ENCODE results near the gene PKN3. TPM values are rescaled to one million over a fixed set of nuclear protein-coding genes. Genes with fewer than 3 reads are reported as not detected.

The PKN3 gene
- total RNA-seq, 2 donors from 2014 or later, result 10.7 to 14.0 TPM

DNA sequence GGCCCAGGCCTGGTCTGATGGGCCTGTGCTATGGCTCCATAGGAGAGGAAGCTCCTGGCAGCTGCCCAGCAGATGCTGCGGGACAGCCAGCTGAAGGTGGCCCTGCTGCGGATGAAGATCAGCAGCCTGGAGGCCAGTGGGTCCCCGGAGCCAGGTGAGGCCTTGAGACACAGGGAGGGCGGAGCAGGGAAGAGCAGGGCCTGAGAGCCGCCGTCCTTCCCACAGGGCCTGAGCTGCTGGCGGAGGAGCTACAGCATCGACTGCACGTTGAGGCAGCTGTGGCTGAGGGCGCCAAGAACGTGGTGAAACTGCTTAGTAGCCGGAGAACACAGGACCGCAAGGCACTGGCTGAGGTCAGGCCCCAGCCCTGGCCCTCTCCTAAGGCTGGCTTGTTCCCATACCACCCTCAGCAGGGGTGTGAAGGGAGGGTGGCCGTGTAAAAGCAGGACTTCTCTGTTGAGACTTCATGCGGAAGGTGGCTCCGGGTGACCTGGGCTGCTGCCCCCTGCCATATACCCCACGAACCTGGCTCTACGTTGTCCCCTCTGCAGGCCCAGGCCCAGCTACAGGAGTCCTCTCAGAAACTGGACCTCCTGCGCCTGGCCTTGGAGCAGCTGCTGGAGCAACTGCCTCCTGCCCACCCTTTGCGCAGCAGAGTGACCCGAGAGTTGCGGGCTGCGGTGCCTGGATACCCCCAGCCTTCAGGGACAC is 4.5 kb downstream of the PKN3 start:
- ATAC-seq (no peak), DNase-seq (ENCODE audit: low spot score in 2 of 2) (no peak)
- no peaks in the 10 kb centered on the region for H3K9me3 Mint-ChIP-seq
- no peak overlapping the region for H3K27ac Mint-ChIP-seq
- no peaks in the 10 kb centered on the region for H3K36me3 Mint-ChIP-seq

DNA sequence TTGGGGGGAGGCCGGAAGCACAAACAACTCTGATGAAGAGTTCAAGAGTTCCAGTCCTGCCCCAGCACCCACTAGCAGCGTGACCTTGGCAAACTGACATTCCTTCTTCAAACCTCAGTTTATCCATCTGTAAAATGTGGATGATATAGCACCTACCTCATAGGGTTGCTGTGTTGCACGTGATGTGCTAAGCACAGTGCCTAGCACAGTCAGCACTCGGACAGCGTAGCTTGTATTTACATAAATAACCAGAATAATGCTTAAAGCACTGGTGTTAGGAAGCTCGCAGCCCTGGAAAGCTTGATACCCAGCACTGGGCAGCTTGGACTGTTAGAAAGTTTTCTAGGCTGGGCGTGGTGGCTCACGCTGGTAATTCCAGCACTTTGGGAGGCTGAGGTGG is 5.1 kb downstream of the PKN3 start:
- Mint-ChIP-seq H3K9me3 (no peaks in the 10 kb centered on the region), H3K27ac (no peak overlapping the region), H3K36me3 (no peaks in the 10 kb centered on the region)
- no peak for DNase-seq (ENCODE audit: low spot score in 2 of 2)
- ATAC-seq, result no peak

DNA sequence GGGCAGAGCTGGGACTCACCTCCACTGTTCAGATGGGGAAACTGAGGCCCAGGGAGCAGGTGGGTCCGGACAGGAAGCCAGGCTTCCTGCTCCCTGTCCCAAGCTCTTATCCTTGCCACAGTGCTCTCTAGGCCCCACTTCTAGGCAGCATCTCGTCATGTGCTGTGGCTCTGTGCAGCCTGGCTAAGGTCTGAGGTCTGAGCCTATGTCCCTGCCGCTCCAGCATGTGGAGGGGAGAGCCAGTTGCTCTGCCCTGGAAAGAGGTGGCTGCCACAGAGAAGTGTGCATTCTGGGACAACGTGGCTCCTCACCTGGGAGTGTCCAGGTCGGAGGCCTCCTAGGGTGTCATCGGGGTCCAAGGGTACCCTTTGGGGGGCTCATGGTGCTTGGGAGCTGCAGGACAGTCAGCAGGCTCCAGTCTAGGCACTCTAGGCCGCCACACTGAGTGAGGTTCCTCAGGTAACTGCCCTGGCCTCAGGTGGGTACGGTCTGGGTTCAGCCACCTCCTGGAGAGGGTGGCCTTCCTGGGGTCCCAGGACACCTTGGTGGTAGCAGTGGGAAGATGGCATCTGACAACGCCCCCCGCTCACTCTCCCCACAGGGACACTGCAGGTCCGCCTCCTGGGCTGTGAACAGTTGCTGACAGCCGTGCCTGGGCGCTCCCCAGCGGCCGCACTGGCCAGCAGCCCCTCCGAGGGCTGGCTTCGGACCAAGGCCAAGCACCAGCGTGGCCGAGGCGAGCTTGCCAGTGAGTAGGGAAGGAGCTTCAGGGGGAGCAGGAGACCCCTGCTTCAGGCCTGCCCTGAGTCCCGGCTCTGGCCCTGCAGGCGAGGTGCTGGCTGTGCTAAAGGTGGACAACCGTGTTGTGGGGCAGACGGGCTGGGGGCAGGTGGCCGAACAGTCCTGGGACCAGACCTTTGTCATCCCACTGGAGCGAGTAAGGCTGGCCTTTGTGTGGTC is 10.4 kb downstream of the PKN3 start:
- Mint-ChIP-seq H3K36me3 (no peaks in the 10 kb centered on the region), H3K9me3 (no peaks in the 10 kb centered on the region), H3K27ac (no peak overlapping the region)
- DNase-seq (ENCODE audit: low spot score in 2 of 2), result no peak
- ATAC-seq, result peak in 1 of 2 donors; percentile 14

DNA sequence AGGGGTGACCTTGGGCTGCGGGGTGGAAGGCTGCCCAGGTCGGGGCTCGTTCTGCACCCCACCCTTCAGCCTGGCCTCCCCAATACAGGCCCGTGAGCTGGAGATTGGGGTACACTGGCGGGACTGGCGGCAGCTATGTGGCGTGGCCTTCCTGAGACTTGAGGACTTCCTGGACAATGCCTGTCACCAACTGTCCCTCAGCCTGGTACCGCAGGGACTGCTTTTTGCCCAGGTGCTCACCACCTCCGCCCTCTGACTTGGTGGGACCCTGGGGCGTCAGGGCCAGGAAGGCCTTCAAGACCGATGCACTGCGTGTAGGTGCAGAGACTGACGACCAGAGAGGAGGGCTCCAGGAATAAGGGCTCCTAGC is 11.1 kb downstream of the PKN3 start:
- H3K9me3 Mint-ChIP-seq, result no peaks in the 10 kb centered on the region
- H3K36me3 Mint-ChIP-seq, result no peaks in the 10 kb centered on the region
- DNase-seq (ENCODE audit: low spot score in 2 of 2) (no peak), ATAC-seq (peak in 1 of 2 donors; percentile 7)
- no peak overlapping the region for H3K27ac Mint-ChIP-seq

DNA sequence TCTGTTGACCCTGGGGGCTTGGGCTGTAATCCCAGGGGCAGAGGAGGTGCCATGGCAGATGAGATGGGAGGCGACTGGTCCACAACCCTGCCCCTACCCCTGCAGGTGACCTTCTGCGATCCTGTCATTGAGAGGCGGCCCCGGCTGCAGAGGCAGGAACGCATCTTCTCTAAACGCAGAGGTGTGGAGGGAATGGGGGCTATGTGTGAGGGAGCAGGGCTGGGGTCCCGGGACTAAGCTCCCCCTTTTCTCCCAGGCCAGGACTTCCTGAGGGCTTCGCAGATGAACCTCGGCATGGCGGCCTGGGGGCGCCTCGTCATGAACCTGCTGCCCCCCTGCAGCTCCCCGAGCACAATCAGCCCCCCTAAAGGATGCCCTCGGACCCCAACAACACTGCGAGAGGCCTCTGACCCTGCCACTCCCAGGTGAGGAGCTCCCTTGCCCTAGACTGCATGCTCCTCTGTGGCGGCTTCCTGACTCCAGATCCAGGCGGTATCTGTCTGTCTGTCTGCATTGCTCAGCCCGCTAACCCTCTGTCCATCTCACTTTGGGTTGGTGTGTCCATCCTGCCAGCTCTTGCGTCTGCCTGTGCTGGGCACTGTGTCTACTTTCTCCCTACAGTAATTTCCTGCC is 11.8 kb downstream of the PKN3 start:
- no peak overlapping the region for H3K27ac Mint-ChIP-seq
- no peak for ATAC-seq

DNA sequence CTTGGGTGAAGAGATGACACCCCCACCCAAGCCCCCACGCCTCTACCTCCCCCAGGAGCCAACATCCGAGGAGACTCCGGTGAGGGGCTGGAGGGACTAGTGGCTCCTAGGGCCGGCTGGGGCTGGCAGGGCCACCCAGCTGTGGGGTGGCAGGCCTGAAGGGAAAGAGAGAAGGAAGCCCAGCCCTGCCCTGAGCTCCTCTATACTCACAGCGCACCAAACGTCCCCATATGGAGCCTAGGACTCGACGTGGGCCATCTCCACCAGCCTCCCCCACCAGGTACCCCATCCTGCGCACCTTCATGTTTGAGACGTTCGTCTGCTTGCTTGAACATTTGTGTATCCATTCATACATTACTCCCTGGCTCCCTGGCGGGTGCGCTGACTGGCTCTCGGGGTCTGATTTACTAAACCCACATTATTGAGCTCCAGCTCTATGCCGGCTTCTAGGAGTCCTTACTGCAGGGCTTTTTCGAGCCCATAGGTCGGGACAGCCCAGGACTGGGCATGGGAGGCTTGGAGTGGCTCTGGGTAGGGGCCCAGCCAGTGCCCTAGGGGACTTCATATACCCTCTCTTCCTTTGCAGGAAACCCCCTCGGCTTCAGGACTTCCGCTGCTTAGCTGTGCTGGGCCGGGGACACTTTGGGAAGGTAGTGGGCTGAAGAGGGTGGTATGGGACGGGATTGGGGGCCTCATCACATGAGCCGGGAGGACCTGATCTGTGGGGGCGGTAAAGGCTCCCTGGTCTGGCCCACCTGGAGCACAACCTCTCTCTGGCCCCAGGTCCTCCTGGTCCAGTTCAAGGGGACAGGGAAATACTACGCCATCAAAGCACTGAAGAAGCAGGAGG is 12.5 kb downstream of the PKN3 start:
- DNase-seq (ENCODE audit: low spot score in 2 of 2) (no peak), ATAC-seq (peak in 1 of 2 donors; percentile 27)
- no peaks in the 10 kb centered on the region for H3K36me3 Mint-ChIP-seq
- no peak overlapping the region for H3K27ac Mint-ChIP-seq
- no peaks in the 10 kb centered on the region for H3K9me3 Mint-ChIP-seq

More for the DNA sequence above, 11.8 kb downstream of the PKN3 start:
- Mint-ChIP-seq H3K36me3 (no peaks in the 10 kb centered on the region), H3K9me3 (no peaks in the 10 kb centered on the region)
- no peak for DNase-seq (ENCODE audit: low spot score in 2 of 2)

DNA sequence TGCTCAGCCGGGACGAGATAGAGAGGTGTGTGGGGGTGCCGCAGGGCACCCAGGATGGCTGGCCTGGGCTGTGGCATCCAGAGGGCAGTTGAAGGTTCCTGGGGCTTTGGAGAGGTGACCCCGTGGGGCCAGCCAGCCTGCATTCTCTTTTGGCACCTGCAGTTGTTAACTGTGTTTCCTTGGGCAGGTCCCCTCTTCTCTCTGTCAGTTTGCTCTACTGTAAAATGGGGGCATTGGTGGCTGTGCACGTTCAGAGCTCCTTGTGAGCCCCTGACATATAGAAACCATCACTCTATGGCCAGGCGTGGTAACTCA is 13.1 kb downstream of the PKN3 start:
- DNase-seq (ENCODE audit: low spot score in 2 of 2), result no peak
- H3K27ac Mint-ChIP-seq, result no peak overlapping the region
- no peak for ATAC-seq
- H3K9me3 Mint-ChIP-seq, result no peaks in the 10 kb centered on the region
- H3K36me3 Mint-ChIP-seq, result no peaks in the 10 kb centered on the region

DNA sequence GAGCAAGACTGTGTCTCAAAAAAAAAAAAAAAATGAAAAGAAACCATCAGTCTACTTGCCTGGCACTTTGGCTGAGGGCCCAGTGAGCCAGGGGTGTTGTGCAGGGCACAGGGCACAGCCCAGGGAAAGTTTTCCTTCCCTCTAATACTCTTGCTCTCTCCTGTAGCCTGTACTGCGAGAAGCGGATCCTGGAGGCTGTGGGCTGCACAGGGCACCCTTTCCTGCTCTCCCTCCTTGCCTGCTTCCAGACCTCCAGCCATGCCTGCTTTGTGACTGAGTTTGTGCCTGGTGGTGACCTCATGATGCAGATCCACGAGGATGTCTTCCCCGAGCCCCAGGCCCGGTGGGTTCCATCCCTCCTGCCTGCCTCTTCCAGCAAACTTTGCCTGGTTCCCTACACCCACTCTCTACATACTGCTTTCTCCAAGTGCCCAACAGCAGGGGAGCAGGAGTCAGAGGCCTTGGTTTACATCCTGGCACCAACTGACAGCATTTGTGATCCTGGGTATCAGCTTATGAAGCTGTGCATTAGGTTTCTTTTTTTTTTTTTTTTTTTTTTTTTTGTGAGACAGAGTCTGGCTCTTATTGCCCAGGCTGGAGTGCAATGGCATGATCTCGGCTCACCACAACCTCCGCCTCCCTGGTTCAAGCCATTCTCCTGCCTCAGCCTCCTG is 14.4 kb downstream of the PKN3 start:
- no peak for DNase-seq (ENCODE audit: low spot score in 2 of 2)
- Mint-ChIP-seq H3K27ac (no peak overlapping the region), H3K36me3 (no peaks in the 10 kb centered on the region), H3K9me3 (no peaks in the 10 kb centered on the region)
- ATAC-seq, result no peak

DNA sequence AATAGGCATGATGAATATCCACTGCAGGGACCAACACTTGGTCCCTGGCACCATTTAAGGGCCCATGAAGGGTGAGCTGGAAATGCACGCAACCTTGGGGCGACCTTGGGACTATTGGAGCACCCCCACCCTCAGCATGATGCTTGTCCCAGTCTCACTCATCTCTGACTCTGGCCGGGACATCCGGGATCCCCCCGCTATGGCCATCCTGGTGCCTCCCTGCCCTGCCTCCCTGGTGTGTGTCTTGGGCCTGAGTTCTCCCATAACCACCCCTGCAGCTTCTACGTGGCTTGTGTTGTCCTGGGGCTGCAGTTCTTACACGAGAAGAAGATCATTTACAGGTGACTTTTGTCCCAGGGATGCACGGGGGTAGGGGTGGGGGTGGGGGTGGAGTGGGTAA is 15.7 kb downstream of the PKN3 start:
- Mint-ChIP-seq H3K9me3 (no peaks in the 10 kb centered on the region), H3K36me3 (no peaks in the 10 kb centered on the region), H3K27ac (no peak overlapping the region)
- ATAC-seq (no peak), DNase-seq (ENCODE audit: low spot score in 2 of 2) (no peak)

DNA sequence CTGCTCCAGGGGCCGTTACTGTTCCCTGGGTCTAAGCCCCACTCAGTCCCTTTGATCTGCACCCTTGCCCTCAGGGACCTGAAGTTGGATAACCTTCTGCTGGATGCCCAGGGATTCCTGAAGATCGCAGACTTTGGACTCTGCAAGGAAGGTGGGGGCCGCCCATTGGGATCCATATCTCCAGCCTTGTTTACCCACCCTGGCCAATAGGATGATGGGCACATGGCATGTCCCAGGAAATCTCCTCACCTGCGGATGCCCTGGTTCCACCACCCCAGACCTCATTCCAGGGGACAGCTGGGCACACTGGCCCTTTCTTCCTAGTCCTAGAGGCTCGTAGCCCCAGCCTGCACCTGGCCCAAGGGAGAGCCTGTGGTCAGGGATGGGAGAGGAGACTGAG is 16.2 kb downstream of the PKN3 start:
- Mint-ChIP-seq H3K27ac (no peak overlapping the region), H3K9me3 (no peaks in the 10 kb centered on the region), H3K36me3 (peaks cover 2% of the 10 kb centered on the region in 2 donors)
- ATAC-seq (no peak), DNase-seq (ENCODE audit: low spot score in 2 of 2) (no peak)

DNA sequence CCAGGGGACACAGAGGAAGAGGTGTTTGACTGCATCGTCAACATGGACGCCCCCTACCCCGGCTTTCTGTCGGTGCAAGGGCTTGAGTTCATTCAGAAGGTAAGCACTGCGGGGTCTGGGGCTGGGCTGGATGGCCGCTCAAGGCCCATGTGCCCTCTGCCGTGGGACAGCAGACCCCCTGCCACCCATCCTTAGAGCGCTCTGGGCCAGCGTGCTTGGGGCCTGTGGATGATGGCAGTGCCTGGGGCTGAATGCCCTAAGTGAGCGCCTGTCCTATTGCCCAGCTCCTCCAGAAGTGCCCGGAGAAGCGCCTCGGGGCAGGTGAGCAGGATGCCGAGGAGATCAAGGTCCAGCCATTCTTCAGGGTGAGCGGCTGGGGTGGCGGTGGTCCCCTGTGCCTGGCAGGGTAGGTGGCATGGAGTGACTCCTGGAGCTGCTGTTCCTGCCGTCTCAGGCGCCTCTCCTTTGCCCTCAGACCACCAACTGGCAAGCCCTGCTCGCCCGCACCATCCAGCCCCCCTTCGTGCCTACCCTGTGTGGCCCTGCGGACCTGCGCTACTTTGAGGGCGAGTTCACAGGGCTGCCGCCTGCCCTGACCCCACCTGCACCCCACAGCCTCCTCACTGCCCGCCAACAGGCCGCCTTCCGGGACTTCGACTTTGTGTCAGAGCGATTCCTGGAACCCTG is 17.8 kb downstream of the PKN3 start:
- peak overlapping the region in 1 of 2 donors; percentile 44 for H3K27ac Mint-ChIP-seq
- ATAC-seq, result no peak
- H3K36me3 Mint-ChIP-seq, result peaks cover 5 to 15% of the 10 kb centered on the region in 2 donors
- no peaks in the 10 kb centered on the region for H3K9me3 Mint-ChIP-seq
- no peak for DNase-seq (ENCODE audit: low spot score in 2 of 2)

DNA sequence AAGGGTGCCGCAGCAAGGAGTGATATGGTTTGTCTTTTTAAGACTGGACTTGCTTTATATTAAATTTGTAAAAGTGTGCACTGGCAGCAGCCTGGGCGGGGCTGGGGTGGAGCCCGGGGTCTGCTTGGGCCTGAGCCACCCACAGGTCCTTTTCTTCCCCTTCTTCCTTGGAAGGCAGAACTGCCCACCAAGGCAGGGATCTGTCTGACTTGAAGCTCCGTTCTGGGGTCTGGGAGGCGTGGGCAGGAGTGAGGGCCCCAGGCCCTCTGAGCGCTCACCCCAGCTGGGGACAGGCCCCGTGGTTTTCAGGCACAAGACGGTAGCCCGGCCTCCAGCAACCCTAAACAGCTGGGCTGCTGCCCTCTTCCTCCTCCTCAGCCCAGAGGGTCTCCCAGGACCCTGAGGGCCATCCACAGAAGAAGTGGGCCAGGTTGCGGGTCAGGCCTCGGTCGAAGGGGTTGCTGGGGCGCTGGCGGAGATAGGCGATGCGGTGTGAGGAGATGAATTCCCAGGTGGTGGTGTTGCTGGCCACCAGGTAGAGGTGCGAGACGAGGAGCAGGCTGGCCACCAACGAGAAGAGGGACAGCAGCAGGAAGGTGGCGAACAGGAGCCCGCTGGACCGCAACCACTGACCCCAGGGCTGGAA is 18.7 kb downstream of the PKN3 start:
- Mint-ChIP-seq H3K36me3 (peaks cover 5 to 16% of the 10 kb centered on the region in 2 donors), H3K9me3 (no peaks in the 10 kb centered on the region), H3K27ac (peak overlapping the region; percentile 44 to 84)
- DNase-seq (ENCODE audit: low spot score in 2 of 2) (no peak), ATAC-seq (no peak)

DNA sequence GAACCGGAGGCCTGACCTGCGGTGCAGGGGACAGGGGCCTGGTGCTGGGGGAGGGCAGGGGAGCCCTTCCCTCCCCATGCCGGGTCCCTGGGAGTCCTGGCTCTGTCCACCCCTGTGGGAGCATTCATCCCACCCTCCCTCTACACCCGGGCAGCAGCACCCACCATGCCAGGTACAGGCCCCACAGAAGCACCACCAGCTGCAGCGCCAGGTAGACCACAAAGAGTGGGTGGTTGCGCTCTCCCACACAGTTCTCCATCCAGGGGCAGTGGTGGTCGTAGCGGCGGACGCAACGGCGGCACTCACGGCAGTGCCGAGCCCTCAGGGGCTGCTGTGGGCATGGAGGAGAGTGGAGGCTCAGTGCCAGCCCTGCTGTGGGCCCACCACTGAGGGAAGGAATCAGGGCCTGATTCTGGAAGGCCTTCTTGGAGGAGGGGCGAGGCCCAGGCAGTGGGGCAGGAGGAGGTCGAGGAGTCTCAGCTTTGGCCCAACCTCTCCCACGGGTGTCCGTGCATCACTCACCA is 19.2 kb downstream of the PKN3 start:
- no peaks in the 10 kb centered on the region for H3K9me3 Mint-ChIP-seq
- peak overlapping the region; percentile 17 to 88 for H3K27ac Mint-ChIP-seq
- ATAC-seq, result no peak
- DNase-seq (ENCODE audit: low spot score in 2 of 2), result no peak
- H3K36me3 Mint-ChIP-seq, result peaks cover 5 to 16% of the 10 kb centered on the region in 2 donors

DNA sequence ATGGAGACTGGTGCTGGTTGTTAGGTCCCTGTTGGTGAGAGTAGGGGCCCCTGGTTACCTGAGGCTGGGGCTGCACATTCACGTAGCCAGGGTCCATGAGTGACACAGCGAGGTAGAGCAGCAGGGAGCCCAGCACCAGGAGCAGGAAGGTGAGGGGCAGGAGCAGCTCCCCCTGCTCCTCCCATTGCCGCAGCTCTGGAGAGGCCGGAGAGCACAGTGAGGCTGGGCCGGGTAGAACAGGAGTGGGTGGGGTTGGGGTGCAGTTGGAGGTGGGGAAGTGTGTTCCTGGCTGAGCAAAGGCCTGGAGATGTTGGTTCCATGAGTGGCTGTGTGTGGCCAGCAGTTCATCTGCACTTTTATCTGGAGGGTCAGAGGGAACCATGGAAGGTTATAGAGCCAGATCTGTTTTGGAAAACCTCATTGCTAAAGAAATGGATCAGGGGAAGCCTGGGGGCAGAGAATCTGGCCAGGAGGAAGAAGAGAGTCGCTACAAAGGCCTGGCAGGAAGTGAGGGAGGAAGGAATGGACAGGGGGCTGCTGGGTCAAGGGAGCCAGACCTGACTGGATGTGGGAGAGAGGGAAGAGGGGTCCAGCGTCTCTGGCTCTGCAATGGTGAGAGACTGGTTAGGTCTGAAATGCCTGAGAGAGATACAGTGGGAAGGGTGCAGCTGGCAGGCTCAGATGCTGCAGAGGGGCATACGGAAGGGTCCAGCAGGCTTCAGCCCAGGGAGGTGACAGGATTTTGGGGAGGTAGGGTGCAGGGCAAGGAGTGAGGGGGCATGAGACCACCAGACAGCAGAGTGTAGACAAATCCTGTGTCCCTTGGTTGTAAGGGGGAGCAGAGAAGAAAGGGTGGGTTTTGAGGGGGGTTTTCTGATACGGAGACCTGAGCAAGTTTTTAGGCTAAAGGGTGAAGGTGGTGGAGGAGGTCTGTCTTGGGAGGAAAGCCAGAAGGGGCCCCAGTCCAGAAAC is 20.4 kb downstream of the PKN3 start:
- DNase-seq (ENCODE audit: low spot score in 2 of 2) (no peak), ATAC-seq (no peak)
- no peaks in the 10 kb centered on the region for H3K9me3 Mint-ChIP-seq
- H3K36me3 Mint-ChIP-seq, result peaks cover 5 to 16% of the 10 kb centered on the region in 2 donors
- peak overlapping the region; percentile 88 to 97 for H3K27ac Mint-ChIP-seq

Data from activated naive CD4-positive, alpha-beta T cell treated with anti-CD3 and anti-CD28 coated beads, Interleukin-2, amount 50 U/mL, for 72 hours (primary cell).